ENCODE results near the gene HSD3B1.

- TF ChIP-seq EZH2 (IDR thresholded peaks at IDR 0.05) (no peak), POLR2AphosphoS5 (IDR thresholded peaks at IDR 0.05; ENCODE audit: borderline replicate concordance, low read depth, low read length) (no peak)
Measured at GRCh38 chr1:119535381-119535780, 28.4 kb downstream of the HSD3B1 start.
